ACC112 (cell line): ENCODE measurements around the gene ATP8A1.

Experiments used
- H2AFZ ChIP-seq: fragments of 200-600 bp; sonication (generic); one replicate; pipeline ENCODE4 v1.6.0; 2017; ENCODE audit warnings: antibody characterized with exemption, low read length; ENCODE audit not compliant: unreplicated experiment
- H3K27ac ChIP-seq: fragments of 200-600 bp; sonication (generic); 2 replicates; pipeline ENCODE4 v1.5.1; 2014; ENCODE audit warnings: low read depth, mild to moderate bottlenecking, antibody characterized with exemption, low read length, moderate library complexity
- H3K27me3 ChIP-seq: fragments of 200-600 bp; sonication (generic); 2 replicates; pipeline ENCODE4 v1.6.1; 2014; ENCODE audit warnings: mild to moderate bottlenecking, antibody characterized with exemption, low read length, moderate library complexity, mixed read lengths; ENCODE audit not compliant: insufficient read depth
- H3K36me3 ChIP-seq: fragments of 200-600 bp; sonication (generic); 2 replicates; pipeline ENCODE4 v1.6.1; 2016; ENCODE audit warnings: mild to moderate bottlenecking, antibody characterized with exemption, low read length, moderate library complexity, mixed read lengths; ENCODE audit not compliant: insufficient read depth
- H3K4me1 ChIP-seq: fragments of 200-600 bp; sonication (generic); one replicate; pipeline ENCODE4 v1.6.1; 2016; ENCODE audit warnings: low read length, mixed read lengths; ENCODE audit not compliant: insufficient read depth, unreplicated experiment, control insufficient read depth
- H3K4me3 ChIP-seq: fragments of 200-600 bp; sonication (generic); 2 replicates; pipeline ENCODE4 v1.5.1; 2014; ENCODE audit warnings: mild to moderate bottlenecking, low read depth, low read length
- H3K79me2 ChIP-seq: fragments of 200-600 bp; sonication (generic); one replicate; pipeline ENCODE4 v1.6.0; 2016; ENCODE audit warnings: low read length; ENCODE audit not compliant: control insufficient read depth, unreplicated experiment, insufficient read depth

Gene ATP8A1

DNA sequence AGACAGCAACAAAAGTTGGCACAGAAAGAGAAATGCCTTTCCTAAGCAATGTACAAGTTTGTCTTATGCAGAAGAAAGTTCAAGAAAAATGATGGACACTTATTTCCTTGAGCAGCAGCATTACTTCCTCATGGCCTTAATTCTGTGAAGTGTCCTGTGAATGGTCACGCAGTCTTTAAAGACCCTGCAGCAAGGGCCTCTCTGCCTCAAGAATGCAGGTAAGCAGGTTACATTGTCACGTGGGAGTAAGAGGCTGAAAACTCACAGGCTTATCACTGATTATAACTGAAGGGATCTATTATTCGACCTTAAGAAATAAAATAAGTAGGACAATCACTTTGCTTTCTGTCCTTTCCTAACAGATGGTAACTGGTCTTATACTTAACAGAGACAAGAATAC, 109.1 kb downstream of the ATP8A1 start:
- Histone ChIP-seq H3K4me3 (no peak overlapping the region), H3K27ac (no peak overlapping the region), H2AFZ (no peak overlapping the region), H3K36me3 (no peaks in the 10 kb centered on the region), H3K4me1 (no peaks in the 10 kb centered on the region), H3K79me2 (no peaks in the 10 kb centered on the region), H3K27me3 (peaks cover 45% of the 10 kb centered on the region)

DNA sequence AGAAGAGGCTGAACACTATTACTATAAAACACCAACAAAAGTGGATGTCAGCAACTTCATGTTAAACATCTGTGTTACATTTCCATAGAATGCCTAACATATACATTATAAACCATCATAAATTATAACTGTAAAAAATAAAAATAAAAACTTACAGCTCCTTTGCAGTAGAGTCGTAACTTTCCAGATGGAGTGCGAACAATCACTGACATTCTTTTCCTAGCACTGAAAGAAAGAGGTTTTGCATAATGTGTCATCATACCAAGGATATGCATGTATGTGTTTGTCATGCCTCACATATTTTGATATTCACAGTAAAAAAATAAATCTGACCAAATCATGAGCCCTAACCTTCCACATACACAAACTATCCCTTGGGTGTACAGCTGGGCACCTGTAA, 113.1 kb downstream of the ATP8A1 start:
- H2AFZ ChIP-seq = no peak overlapping the region
- no peaks in the 10 kb centered on the region for H3K36me3 ChIP-seq
- no peak overlapping the region for H3K4me3 ChIP-seq
- H3K27me3 ChIP-seq = peaks cover 19% of the 10 kb centered on the region
- H3K79me2 ChIP-seq = no peaks in the 10 kb centered on the region
- no peak overlapping the region for H3K27ac ChIP-seq
- no peaks in the 10 kb centered on the region for H3K4me1 ChIP-seq

DNA sequence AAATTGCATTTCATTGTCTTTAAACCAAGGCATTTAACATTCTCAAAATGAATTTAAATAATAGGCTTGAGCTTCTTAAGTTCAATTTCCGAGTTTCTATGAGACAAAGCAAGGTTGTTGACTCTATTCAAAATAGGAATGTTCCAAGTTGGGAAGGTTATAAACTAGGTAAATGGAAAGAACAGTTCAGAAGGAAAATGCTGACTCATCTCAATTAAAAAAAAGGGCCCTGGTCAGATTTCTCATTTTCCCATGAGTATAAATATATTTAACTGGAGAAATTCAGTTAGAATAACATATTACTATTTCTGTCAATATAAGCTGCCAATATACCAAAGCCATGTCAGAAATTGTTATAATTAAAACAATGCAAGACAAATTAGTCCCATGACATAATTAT, 113.8 kb downstream of the ATP8A1 start:
- H3K27ac ChIP-seq = no peak overlapping the region
- H3K4me3 ChIP-seq = no peak overlapping the region
- H3K4me1 ChIP-seq = no peaks in the 10 kb centered on the region
- no peaks in the 10 kb centered on the region for H3K79me2 ChIP-seq
- peaks cover 14% of the 10 kb centered on the region for H3K27me3 ChIP-seq
- H3K36me3 ChIP-seq = no peaks in the 10 kb centered on the region
- H2AFZ ChIP-seq = no peak overlapping the region

DNA sequence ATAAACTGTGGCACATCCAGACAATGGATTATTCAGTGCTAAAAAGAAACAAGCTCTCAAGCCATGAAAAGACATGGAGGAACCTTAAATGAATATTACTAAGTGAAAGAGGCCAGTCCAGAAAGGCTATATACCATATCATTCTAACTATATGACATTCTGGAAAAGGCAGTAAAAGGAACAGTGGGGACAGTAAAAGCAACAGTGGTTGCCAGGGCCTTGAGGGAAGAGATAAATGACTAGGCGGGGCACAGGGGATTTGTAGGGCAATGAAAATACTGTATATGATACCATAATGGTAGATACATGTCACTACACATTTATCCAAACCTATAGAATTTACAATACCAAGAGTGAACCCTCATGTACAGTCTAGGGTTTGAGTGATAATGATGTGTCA, 115.3 kb downstream of the ATP8A1 start:
- Histone ChIP-seq H2AFZ (no peak overlapping the region), H3K27ac (no peak overlapping the region), H3K4me1 (no peaks in the 10 kb centered on the region), H3K79me2 (no peaks in the 10 kb centered on the region), H3K27me3 (no peaks in the 10 kb centered on the region; the same call in 1 of the 2 replicates), H3K36me3 (no peaks in the 10 kb centered on the region), H3K4me3 (no peak overlapping the region)

DNA sequence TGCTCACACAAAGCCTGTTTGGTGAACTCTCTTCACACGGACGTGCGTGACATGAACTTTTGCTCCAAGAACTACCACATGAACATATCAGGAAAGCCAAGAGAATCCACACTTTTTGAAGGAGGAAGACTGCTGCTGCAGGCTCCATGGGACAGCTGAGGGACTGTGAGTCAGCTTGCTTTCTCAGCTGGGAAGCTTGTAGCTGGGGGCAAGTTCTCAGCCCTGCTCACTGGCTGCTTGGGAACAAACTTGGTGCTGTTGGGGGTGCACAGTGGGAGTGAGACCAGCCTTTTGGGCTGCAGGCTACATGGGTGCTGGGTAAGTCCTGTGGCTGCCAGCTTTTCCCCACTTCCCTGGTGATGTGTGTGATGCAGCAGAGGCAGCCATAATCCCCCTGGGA, 123.9 kb downstream of the ATP8A1 start:
- H3K36me3 ChIP-seq = no peaks in the 10 kb centered on the region

DNA sequence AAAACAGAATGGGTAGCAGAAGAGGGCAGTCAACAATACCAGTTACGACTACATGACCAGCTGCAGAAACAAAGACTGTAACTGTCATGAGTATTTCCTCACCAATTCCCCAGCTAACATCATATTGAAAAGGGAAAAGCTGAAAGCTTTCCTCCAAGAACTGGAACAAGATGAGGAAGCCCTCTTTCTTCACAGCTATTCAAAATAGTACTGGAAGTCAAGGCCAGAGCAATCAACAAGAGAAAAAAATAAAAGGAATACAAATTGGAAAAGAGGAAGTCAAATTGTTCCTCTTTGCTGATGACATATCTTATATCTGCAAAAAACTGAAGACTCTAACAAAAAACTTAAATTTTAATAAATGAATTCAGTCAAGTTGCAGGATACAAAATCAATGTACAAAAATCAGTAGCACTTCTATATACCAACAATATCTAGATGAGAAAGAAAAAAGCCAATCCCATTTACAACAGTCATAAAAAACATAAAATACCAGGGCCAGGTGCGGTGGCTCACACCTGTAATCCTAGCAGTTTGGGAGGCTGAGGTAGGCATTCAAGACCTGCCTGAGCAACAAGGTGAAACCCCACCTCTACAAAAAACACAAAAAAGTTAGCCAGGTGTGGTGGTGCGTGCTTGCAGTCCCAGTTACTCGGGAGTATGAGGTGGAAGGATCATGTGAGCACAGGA, 125.4 kb downstream of the ATP8A1 start:
- H3K27me3 ChIP-seq = peaks cover 7% of the 10 kb centered on the region; the same call in 1 of the 2 replicates
- H3K4me1 ChIP-seq = no peaks in the 10 kb centered on the region
- H3K27ac ChIP-seq = no peak overlapping the region

More for the DNA sequence above, 123.9 kb downstream of the ATP8A1 start:
- Histone ChIP-seq H3K4me3 (no peak overlapping the region), H3K79me2 (no peaks in the 10 kb centered on the region), H3K4me1 (no peaks in the 10 kb centered on the region), H3K27ac (no peak overlapping the region), H2AFZ (no peak overlapping the region), H3K27me3 (peaks cover 5% of the 10 kb centered on the region; the same call in 1 of the 2 replicates)

DNA sequence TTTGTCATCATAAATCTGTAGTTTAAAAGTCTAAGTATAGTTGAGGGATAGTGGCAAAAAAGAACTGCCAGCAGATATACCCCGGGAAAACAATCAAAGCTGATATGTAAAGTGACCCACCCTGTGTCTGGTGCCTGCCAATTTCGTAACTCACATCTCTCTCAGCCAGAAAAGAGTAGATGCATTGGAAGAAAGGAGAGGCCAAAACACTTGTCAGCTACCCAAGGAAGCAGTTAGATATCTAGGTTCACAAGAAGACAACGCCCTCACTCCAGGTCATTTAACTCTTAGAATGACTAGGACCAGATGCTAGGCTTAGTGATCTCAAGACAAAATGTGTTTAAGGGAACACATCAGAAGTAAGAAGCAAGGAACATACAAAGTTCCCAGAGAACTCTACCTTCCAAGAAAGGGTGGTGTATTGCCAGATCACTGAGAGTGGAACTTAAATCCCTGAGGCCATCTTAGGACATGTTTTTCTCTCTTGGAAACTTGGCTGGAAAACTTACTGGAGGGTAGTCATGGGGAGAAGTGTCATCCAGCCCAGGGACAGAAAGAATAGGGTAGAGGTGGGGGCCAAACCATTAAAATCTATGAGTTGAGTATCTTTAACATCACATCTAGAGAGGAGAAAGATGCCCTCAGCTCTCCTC, 133.7 kb downstream of the ATP8A1 start:
- no peak overlapping the region for H3K4me3 ChIP-seq
- H3K36me3 ChIP-seq = no peaks in the 10 kb centered on the region
- no peak overlapping the region for H2AFZ ChIP-seq
- no peak overlapping the region for H3K27ac ChIP-seq
- H3K27me3 ChIP-seq = peaks cover 49% of the 10 kb centered on the region
- H3K4me1 ChIP-seq = no peaks in the 10 kb centered on the region
- H3K79me2 ChIP-seq = no peaks in the 10 kb centered on the region

More for the DNA sequence above, 125.4 kb downstream of the ATP8A1 start:
- no peaks in the 10 kb centered on the region for H3K79me2 ChIP-seq
- H3K36me3 ChIP-seq = no peaks in the 10 kb centered on the region
- H3K4me3 ChIP-seq = no peak overlapping the region
- H2AFZ ChIP-seq = no peak overlapping the region

DNA sequence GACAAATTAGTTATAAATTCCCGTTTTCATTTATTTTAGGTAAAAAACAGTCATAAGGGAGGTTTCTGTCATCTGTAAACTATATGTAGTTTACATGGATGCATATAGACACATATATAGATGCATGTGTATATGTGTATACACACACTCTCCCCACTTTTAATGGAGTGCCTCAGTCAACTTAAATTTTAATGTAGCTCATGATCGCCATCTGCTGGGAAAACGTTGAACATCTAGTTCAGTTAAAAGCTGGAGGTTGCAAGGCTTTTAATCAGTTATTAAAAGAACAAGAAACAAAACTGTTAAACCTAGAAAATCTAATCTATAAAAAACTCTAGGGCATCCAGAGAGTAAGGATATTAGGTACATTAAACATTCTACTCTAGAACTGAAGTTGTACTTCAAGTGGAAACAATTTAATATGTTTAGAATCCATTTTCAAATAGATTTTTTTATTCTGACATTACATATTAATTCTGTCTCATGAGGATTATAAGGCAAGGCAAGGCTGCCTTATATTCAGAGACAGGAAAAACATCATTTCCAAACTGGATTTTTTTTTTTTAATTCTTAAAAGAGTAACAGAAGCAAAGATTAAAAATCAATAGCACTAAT, 137.0 kb downstream of the ATP8A1 start:
- H3K36me3 ChIP-seq = no peaks in the 10 kb centered on the region
- H3K4me3 ChIP-seq = no peak overlapping the region
- no peaks in the 10 kb centered on the region for H3K79me2 ChIP-seq
- no peak overlapping the region for H2AFZ ChIP-seq
- H3K27me3 ChIP-seq = peaks cover 36% of the 10 kb centered on the region
- H3K4me1 ChIP-seq = no peaks in the 10 kb centered on the region
- H3K27ac ChIP-seq = no peak overlapping the region

DNA sequence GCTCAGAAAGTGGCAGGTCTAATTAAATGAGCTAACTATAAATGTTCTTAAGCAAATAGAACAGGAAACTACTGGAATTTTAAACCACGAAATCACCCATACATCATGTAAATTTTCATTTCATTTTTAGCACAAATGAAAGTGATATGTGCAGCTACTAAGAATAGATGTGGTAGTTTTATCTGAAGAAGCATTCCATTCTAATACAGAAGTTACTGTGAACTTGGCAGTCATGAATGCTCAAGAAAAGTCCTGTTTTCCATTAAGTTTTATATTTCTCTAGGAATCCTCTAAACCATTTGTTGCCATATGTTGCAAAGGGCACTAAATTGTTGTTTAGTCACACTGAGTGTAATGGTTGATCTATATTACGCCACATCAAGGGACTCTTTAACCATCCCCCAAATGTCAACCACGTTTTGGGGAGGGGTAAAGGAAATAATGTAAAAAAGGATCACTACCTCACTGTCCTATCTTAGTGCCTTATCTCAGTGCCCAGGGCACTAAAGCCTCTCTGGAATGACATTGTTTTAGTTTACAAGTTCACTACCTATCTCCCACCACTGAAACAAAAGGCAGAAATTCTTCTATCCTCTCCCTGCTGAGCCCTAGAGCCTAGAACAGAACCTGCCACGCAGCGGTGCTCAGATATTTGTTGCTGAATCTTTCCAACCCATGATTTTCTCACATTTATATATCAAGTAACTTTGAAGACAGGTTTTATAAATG, 141.6 kb downstream of the ATP8A1 start:
- H3K36me3 ChIP-seq = no peaks in the 10 kb centered on the region
- no peak overlapping the region for H2AFZ ChIP-seq
- H3K4me1 ChIP-seq = no peaks in the 10 kb centered on the region
- no peak overlapping the region for H3K27ac ChIP-seq
- no peak overlapping the region for H3K4me3 ChIP-seq
- no peaks in the 10 kb centered on the region for H3K27me3 ChIP-seq
- H3K79me2 ChIP-seq = no peaks in the 10 kb centered on the region

DNA sequence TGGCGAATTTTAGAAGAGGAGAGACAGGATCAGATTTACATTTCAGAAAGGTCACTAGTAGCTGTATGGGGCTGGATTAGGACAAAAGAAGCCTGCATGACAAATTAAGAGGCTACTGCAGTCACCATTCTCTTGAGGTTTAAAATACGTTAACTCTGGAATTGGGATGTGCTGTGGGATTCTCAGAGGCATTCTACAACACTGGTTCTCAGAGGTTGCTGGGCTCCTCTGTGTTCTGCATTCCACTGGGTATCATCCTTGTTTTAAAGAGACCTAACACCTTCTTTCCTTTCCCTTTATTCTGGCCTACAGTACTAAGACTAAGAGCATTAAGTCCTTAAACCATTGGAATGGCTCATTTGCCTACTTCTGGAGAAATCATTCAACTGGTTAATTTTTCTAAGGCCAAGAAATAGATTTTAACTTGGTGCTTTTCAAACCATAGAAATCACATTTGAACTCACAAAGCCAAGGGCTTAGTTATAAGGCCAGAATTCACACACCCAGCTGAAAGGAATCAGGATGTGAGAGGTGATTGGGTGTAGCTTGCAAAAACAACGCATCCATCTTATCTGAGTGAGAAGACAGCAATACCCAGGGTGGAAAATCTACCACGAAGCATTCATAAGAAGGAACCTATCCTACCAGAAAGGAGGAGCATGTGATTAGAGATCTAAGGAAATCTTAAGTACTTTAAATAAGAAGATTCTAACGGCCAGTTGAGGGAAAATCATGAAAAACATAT, 143.0 kb downstream of the ATP8A1 start:
- Histone ChIP-seq H2AFZ (no peak overlapping the region), H3K27ac (no peak overlapping the region), H3K27me3 (no peaks in the 10 kb centered on the region), H3K4me3 (no peak overlapping the region), H3K79me2 (no peaks in the 10 kb centered on the region), H3K36me3 (no peaks in the 10 kb centered on the region), H3K4me1 (no peaks in the 10 kb centered on the region)
